C4-2B (cell line): ENCODE results near the gene COG5.

Source experiments
- ZFX ChIP-seq: fragments of 450-650 bp; IDR thresholded peaks from 2 replicates; pipeline ENCODE4 v1.6.1; 2017
- TF ChIP-seq, protein P1 (sequence below): fragments of 450-650 bp; conservative IDR thresholded peaks from 2 replicates; pipeline ENCODE4 v1.5.1; 2017; ENCODE audit warnings: mild to moderate bottlenecking

DNA sequence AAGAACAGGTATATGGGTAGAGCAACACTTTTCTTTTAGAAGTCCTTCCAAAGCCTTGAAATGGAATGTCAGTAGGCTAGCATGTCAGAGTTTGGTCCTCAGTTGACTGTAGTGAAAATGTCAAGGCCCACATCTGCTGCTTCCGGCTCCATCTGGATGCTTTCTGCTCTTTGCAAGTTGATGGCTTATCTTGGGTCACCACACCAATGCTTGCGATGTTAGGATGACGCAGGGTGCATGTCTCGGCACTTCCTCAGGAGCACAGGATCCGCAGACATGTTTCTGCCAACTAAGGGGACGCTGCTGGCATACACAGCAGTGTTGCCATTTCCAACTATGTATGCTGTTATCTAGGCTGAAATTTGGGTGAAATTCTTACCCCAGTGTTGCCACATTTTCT is 408.9 kb downstream of the COG5 start:
- TF ChIP-seq, protein P1, sequence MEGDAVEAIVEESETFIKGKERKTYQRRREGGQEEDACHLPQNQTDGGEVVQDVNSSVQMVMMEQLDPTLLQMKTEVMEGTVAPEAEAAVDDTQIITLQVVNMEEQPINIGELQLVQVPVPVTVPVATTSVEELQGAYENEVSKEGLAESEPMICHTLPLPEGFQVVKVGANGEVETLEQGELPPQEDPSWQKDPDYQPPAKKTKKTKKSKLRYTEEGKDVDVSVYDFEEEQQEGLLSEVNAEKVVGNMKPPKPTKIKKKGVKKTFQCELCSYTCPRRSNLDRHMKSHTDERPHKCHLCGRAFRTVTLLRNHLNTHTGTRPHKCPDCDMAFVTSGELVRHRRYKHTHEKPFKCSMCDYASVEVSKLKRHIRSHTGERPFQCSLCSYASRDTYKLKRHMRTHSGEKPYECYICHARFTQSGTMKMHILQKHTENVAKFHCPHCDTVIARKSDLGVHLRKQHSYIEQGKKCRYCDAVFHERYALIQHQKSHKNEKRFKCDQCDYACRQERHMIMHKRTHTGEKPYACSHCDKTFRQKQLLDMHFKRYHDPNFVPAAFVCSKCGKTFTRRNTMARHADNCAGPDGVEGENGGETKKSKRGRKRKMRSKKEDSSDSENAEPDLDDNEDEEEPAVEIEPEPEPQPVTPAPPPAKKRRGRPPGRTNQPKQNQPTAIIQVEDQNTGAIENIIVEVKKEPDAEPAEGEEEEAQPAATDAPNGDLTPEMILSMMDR: no peak
- TF ChIP-seq ZFX: no peak
